ENCODE measurements around the gene TMEM131. TPM values are rescaled to one million over a fixed set of nuclear protein-coding genes. Genes with fewer than 3 reads are reported as not detected.

Gene TMEM131
- total RNA-seq, 1 experiment from 2014 or later = 9.7 TPM

DNA sequence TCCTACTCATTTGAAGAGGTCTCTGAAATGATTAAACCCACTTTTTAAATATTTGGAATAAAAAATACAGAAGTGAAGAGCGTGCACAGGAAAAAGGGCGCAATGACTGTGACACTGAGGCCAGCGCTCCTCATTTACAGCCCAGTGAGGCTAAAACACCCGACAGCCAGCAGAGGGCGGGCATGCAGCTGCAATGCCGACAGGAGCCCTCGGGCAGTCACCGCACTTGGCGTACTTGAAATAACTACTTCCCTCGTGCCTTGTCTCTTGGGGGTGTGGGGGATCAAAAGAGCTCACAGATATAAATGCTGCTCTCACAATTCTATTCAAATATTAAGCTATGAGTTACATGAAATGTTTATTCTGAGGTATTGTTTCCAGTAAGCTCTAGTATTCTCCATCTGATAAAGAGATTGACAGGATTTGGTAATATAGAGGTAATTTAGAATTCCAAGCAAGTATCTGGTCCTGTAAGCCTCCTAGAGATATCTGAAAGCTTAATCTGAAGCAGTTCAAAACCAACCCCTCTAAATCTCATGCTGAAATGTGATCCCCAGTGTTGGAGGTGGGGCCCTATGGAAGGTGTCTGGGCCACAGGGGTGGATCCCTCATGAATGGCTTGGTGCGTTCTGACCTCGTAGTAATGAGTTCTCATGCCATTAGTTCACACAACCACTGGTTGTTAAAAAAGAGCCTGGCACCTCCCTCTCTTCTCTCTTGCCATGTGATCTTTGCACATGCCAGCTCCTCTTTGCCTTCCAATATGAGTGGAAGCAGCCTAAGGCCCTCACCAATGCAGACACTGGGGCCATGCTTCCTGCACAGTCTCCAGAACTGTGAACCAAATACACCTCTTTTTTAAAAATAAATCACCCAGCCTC, 188.8 kb downstream of the TMEM131 start:
- peak; percentile 64 for DNase-seq (ENCODE audit: low spot score)

GRCh38 chr2:97805776-97806175, 190.0 kb downstream of the TMEM131 start:
- DNase-seq (ENCODE audit: low spot score) = no peak

DNA sequence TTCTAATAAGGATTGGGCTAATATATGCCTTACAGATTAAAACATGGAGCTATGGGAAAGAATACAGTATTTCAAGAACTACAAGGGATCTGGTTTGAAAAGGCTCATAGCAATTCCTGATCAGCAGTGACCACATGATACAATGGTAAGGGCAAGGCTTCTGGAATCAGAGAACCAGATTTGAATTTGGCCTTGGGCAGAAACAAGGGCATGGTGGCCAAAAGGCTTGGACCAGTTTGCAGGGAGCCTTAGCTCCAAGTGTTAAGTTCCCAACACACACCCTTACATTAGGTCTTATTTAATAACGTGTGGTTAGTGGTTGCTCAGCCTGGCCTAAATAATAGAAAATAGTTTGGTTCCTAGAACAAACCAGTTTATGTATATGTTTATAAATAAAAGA, 194.7 kb downstream of the TMEM131 start:
- DNase-seq (ENCODE audit: low spot score) = no peak

- DNase-seq (ENCODE audit: low spot score) = no peak
These were observed 197.3 kb downstream of the TMEM131 start for GRCh38 chr2:97798416-97798815.

DNA sequence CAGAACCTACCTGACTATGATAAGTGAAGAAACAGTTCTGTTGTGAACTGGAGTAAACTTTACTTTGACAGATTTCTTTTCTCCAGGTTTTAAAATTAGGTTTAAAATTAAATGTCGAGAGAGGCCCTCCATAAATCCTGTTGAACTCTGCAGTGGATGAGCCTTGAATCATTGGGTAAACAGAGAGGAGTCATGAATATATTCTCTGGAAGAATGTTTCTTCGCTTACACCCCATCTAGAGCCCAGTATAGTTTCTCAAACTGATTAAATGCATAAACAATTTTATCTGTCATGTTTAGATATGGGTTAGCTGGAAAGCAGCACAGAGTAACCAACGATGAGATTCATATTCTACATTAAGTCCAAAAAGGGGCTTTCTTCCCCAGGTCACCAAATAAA, 198.4 kb downstream of the TMEM131 start:
- DNase-seq (ENCODE audit: low spot score) = no peak

DNA sequence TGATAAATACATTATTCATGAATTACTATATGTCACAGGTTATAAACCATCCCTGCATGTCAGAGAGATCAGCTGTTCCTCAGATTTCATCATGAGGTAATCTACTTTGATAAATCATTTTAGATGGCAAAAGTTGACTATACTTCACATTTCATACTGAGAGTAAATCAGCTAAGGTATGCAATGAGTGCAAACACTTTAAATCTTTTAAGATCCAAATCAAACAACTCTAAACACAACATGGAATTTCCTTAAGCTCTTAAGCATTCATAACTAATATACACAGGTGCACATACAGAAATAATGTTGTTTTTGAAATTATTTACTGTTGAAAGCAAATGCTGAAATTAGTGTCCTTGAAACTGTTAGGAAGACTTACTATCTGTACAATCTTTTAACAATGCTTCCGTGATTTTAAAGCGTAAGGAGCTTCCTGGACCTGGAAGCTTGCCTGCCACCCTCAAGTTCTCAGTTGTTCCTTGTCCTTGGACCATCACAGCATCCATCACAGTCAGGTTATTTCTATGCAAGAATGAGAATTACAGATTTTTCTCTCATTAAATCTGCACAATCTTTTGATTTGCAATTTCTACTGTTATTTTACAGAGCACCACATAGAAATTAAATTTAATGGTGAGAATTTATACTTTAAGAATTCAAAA, 199.2 kb downstream of the TMEM131 start:
- no peak for DNase-seq (ENCODE audit: low spot score)

DNA sequence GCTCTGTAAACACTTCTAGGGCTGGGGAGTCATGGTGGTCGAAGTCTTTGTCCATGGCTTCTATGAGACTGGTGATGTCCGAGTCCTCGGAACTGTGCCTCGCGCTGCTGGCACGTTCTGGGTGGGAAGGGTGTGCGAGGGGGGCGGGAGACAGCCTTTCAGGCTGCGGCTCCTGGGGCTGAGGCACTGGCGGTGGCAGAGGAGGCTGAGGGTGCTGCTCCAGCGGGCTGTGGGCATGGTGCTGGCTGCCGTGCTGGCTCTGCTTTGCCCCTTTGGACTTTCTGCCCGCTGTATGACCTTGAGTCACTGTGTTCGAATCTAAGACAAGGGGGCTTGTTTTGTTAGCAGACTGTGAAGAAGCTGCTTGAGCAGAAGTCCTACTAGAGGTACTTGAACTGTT, 203.3 kb downstream of the TMEM131 start:
- DNase-seq (ENCODE audit: low spot score) = no peak

DNA sequence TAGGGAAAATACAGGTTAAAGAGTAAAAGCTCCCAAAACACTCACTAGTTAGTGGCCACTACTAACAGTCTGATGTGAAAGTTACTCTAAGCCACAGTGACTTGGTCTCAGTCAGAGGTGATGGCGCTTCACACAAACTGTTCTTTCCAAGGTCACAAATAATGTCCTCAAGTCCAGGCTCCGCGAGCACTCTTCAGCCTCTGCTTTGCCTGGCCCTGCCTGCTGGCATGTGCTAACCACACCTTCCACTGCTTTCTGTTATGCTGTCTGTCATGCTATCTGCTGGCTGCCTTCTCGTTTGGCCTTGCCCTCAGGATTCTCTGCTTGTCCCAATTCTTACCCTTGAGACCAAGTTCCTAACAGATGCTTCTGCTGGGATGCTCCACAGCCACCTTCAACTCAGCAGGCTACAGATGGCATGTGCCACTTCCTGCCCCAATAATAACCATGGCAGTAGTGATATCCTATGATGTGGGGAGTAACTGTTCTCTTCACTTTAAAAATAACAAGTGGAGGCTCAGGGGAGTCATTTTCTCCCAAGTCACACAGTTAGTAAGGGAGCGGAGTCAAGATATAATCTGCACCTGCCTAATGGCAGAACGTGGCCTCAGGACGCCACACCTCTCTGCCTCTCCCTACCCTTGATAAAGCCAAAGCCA, 206.6 kb downstream of the TMEM131 start:
- no peak for DNase-seq (ENCODE audit: low spot score)

DNA sequence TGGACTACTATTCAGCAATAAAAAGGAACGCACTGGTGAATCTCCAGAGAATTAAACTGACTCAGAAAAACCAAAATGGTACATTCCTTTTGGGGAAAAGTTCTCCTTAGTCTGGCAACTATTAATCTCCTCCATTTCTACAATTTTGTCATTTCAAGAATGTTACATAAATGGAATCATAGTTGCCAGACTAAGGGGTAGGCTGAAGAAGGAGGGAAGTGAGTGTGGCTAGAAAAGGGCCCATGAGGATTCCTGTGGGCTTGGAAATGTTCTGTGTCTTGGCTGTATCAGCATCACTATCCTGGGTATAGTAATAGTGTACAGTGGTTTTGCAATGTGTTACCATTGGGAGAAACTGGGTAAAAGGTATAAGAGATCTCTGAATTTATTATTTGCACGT, 209.9 kb downstream of the TMEM131 start:
- no peak for DNase-seq (ENCODE audit: low spot score)

DNA sequence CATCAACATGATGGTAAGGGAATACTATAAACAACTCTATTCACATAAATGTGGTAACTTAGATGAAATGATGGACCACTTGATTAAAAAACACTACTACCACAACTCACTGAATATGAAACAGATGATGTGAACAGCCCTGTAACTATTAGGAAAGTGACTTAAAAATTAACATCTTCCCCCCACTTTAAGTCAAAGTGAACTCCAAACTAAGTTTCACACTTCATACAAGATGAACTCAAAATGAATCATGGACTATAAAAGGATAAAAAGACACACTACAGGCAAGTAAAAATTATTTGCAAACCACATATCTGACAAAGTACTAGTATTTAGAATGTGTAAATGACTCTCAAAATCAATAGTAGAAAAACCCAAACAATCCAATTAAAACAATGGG, 210.8 kb downstream of the TMEM131 start:
- no peak for DNase-seq (ENCODE audit: low spot score)

GRCh38 chr2:97781981-97782380, 213.8 kb downstream of the TMEM131 start:
- DNase-seq (ENCODE audit: low spot score) = no peak

DNA sequence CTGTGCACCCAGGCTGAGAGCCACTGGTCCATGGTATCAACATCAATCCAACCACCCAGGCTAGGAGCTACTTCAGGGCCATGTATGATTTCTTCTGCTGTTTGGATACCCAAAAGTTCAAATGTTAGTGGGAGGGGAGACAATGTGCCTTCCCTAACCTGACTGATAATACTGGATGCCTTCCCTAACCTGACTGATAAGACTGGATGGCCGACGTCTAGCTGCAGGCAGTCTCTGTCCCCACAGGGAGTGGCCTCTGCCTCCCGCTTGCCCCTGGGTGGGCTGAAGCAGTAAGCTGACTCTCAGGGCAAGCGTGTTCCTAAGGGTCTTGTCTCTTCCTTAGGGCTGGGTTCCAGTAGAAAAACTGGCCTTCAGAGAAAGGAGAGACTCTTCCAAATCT, 216.6 kb downstream of the TMEM131 start:
- DNase-seq (ENCODE audit: low spot score) = no peak

DNA sequence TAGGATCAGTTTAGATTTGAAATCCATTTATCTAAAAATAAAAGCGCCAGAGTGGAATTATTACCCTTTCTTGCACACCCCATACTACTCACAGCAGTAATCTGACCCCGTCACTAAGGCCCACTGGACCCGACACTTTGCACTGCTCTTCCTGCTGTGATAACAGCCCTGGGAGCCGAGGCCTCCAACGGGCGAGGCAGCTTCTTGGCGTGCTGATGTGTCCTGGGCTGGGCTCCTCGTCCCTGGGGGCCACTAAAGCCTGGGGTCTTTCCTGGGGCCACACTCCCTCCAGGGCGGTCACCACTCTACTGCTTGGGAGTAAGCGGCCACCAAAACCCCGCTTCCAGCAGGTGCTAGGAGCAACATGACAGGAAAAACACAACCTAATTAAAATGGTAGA, 220.7 kb downstream of the TMEM131 start:
- DNase-seq (ENCODE audit: low spot score) = no peak

DNA sequence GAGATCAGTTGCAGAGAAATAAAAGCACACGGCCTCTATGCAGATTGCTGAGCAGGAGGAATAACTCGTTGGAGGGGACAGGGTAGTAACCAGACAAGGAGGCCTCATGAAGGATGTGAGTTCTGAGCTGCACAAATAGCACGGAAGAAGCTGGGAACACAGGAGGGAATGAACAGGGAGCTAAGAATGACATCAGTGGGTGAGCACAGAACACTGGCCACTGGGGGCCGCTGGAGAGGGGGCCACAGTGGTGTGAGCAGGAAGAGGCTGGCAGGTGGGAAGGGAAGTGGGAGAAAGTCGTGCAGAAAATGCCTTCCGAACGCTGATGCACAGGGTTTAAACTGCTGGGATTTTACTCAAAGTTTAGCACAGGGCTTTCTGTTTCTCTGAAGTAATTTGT, 221.3 kb downstream of the TMEM131 start:
- DNase-seq (ENCODE audit: low spot score) = no peak

GRCh38 chr2:97770445-97770844, 225.3 kb downstream of the TMEM131 start:
- DNase-seq (ENCODE audit: low spot score) = no peak

- DNase-seq (ENCODE audit: low spot score) = no peak
These were observed 226.0 kb downstream of the TMEM131 start for GRCh38 chr2:97769711-97770110.

DNA sequence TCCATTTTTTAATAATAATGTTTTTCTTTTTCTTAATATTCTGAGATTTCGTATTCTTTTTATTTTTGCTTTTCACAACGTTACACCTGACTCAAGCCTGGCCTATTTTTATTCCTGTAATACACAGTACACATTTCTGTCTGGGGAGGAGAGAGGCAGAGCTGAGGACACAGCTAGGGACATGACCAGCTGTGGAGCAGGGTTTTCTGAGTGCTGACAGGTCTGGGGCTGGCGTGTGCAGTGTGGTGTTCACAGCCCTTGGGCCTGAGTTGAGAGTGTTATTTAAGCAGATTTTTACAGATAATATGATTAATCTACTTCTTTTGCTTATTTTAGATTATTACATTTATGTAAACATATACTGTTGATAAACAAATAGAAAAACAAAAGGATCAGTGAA, 226.4 kb downstream of the TMEM131 start:
- no peak for DNase-seq (ENCODE audit: low spot score)

- DNase-seq (ENCODE audit: low spot score) = no peak
These were observed 229.2 kb downstream of the TMEM131 start for GRCh38 chr2:97766567-97766966.

- DNase-seq (ENCODE audit: low spot score) = no peak
These were observed 229.8 kb downstream of the TMEM131 start for GRCh38 chr2:97765933-97766332.

DNA sequence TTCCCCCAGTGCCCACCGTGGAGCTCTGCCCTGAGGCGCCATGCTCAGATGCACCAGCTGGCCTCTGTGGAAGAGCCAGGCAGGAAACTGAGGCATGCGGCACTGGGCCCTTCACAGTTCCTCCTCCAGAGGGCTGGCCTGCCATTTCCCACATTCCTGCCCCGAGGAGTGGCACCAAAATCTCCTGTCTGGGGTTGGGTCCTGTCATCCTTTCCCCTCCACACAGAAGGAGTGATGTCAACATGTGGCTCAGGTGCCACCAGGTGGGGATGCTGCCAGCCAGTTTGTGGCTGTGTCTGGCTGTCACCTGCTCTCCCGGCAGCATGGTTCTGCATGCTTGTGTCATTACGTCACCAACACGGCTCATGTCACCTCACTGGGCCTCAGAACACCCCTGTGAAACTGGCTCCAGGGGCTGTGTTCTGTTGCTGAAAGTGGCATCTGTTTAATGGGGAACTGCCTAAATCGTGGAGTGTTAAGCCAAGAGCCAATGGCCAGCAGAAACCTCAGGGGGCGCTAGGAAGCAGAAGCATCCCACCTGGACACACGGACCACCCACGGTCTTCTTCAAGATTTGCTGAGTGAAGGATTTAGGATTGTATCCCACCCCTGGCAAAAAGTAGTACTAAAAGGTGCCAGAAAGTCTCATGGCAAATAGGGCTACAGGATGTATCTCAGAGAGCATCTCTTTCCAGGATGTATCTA, 231.0 kb downstream of the TMEM131 start:
- DNase-seq (ENCODE audit: low spot score) = no peak

GRCh38 chr2:97763176-97763845, 232.4 kb downstream of the TMEM131 start:
- DNase-seq (ENCODE audit: low spot score) = no peak

DNA sequence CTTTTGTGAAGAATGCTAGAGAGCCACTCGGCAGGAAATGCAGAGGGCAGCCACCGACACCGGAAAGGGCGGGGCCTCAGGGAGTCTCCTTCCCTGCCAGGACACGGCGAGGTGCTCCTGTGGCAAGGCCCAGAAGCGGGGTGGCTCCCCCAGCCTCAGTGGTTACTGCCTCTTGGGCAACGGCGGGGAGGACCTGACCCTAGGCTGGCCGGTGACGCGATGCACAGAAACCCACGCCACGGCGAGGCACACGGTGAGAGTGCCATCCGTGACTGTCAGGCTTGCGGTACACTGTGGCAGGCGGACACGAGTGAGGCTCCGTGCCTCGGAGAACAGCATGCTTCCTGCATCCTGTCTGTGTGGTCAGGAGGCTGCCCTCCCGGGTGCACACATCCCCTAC, 234.6 kb downstream of the TMEM131 start:
- no peak for DNase-seq (ENCODE audit: low spot score)

All from H4 (cell line).